Mesenteric fat pad (tissue), 1 donor: ENCODE data around the gene RAB4B. TPM values are rescaled to one million over a fixed set of nuclear protein-coding genes. Genes with fewer than 3 reads are reported as not detected.
A peak's percentile ranks its signal among the peaks of the same experiment; 100 is the strongest.
"Not testable (repeated sequence)": the region's sequence is repeated elsewhere in the genome, so short reads cannot be mapped to it uniquely, and the experiment has no call there.

Source experiments
- DNase-seq: peaks from one replicate; pipeline ENCODE4 v3.0.0-alpha.2; 2020; ENCODE audit warnings: low spot score
- long read RNA-seq: library from polyadenylated mRNA; unstranded; transcript quantifications from one replicate; pipeline ENCODE4 v2.0.0, GENCODE V29; 2020
- total RNA-seq: library from RNA; stranded (reverse); fragmentation: NEBNext Ultra II Directional; extraction: Animal tissue kit (Norgen Biotek cat#: 25700); gene quantifications from one replicate; pipeline ENCODE4 v1.2.1, GENCODE V29; 2021
- donor health status: DM: yes; HTN: yes; CAD: no.

The RAB4B gene
- 26.9 TPM for total RNA-seq
- long read RNA-seq, transcript RAB4B-201 (8 exons, 1,133 nt), result major isoform, 24 of 31 reads
- long read RNA-seq, partial matches to known transcripts, result 3 of 31 reads
- long read RNA-seq, other reads (novel, unspliced or antisense), result 4 of 31 reads

GRCh38 chr19:40777937-40778705 lies at the start of gene RAB4B:
RAB4B (plus strand) TSS chr19:40778247; CDS start chr19:40778376, 129 bp downstream.
- DNase-seq, result peak; percentile 100

- not testable (repeated sequence) for DNase-seq
Measured at GRCh38 chr19:40730065-40730464, 48.0 kb upstream of the RAB4B start.

GRCh38 chr19:40732304-40732703 lies 45.7 kb upstream of the RAB4B start:
- DNase-seq, result not testable (repeated sequence)

- no peak for DNase-seq
Measured at GRCh38 chr19:40733149-40733548, 44.9 kb upstream of the RAB4B start.

GRCh38 chr19:40735013-40735771 lies 42.9 kb upstream of the RAB4B start:
- DNase-seq, result no peak

GRCh38 chr19:40736661-40737060 lies 41.4 kb upstream of the RAB4B start:
- no peak for DNase-seq

GRCh38 chr19:40737102-40737644 lies 40.9 kb upstream of the RAB4B start:
- DNase-seq, result no peak

GRCh38 chr19:40739030-40739839 lies 38.8 kb upstream of the RAB4B start:
- no peak for DNase-seq

GRCh38 chr19:40739871-40740703 lies 38.0 kb upstream of the RAB4B start:
- DNase-seq, result no peak

GRCh38 chr19:40740747-40741146 lies 37.3 kb upstream of the RAB4B start:
- no peak for DNase-seq

GRCh38 chr19:40741527-40742390 lies 36.3 kb upstream of the RAB4B start:
- DNase-seq, result no peak

GRCh38 chr19:40742477-40742876 lies 35.6 kb upstream of the RAB4B start:
- DNase-seq, result no peak

GRCh38 chr19:40742886-40743285 lies 35.2 kb upstream of the RAB4B start:
- DNase-seq, result no peak

- no peak for DNase-seq
Measured at GRCh38 chr19:40743926-40744325, 34.1 kb upstream of the RAB4B start.

- no peak for DNase-seq
Measured at GRCh38 chr19:40744554-40745401, 33.3 kb upstream of the RAB4B start.

- DNase-seq, result no peak
Measured at GRCh38 chr19:40745402-40745780, 32.7 kb upstream of the RAB4B start.

GRCh38 chr19:40747536-40747935 lies 30.5 kb upstream of the RAB4B start:
- no peak for DNase-seq
